IMR-90 (cell line): ENCODE data around the gene CDHR1. TPM values are rescaled to one million over a fixed set of nuclear protein-coding genes. Genes with fewer than 3 reads are reported as not detected.

Experiments
- ATAC-seq: fragments of 200-7000 bp; cut with Tn5 transposase; 2 replicates; pipeline ENCODE4 v1.9.1; 2020; ENCODE audit warnings: low read depth, mild to moderate bottlenecking, moderate library complexity
- BruUV-seq: library from RNA; stranded (reverse); fragments of 400-500 nt; replicated peaks from 2 replicates; lab custom pipeline; 2021; lab: Mats Ljungman, UMichigan
- CTCF ChIA-PET: fragments of 300-600 bp; formaldehyde crosslinking; extraction: SDS; loops from one replicate; lab custom pipeline; 2021; ENCODE audit warnings: antibody characterized with exemption; lab: Yijun Ruan, JAX
- POLR2A ChIA-PET: fragments of 300-600 bp; sonication (Branson Sonifier 250); formaldehyde crosslinking; loops from one replicate; lab custom pipeline; 2022; ENCODE audit warnings: antibody characterized with exemption; ENCODE audit not compliant: unreplicated experiment; lab: Charles Lee
- DNase-seq: peaks from one replicate; pipeline ENCODE4 v3.0.0; 2013
- H2AFZ ChIP-seq: replicated peaks from 2 replicates; pipeline ENCODE3; 2013; ENCODE audit warnings: low read length, mild to moderate bottlenecking; ENCODE audit not compliant: poor library complexity
- H2AK5ac ChIP-seq: 2 replicates; pipeline ENCODE4 v1.6.1; 2013; ENCODE audit warnings: low read depth, low read length, inconsistent platforms
- H2AK9ac ChIP-seq: replicated peaks from 2 replicates; pipeline ENCODE3; 2013; ENCODE audit warnings: mild to moderate bottlenecking, low read depth, low read length, moderate library complexity; ENCODE audit not compliant: poor library complexity
- H2BK120ac ChIP-seq: 2 replicates; pipeline ENCODE4 v1.6.1; 2013; ENCODE audit warnings: low read depth, low read length, inconsistent platforms
- H2BK15ac ChIP-seq: 3 replicates; pipeline ENCODE4 v1.6.1; 2013; ENCODE audit warnings: low read depth, low read length, inconsistent platforms
- H2BK20ac ChIP-seq: 2 replicates; pipeline ENCODE4 v1.6.1; 2013; ENCODE audit warnings: low read depth, mild to moderate bottlenecking, inconsistent platforms, low read length, moderate library complexity
- H2BK5ac ChIP-seq: 2 replicates; pipeline ENCODE4 v1.6.1; 2013; ENCODE audit warnings: mild to moderate bottlenecking, low read depth, low read length, inconsistent platforms; ENCODE audit not compliant: poor library complexity, severe bottlenecking
- H3K14ac ChIP-seq: replicated peaks from 2 replicates; pipeline ENCODE4 v1.6.1; 2013; ENCODE audit warnings: low read depth, low read length, inconsistent platforms
- H3K18ac ChIP-seq: 2 replicates; pipeline ENCODE4 v1.6.1; 2013; ENCODE audit warnings: low read depth, low read length, control low read depth
- H3K23ac ChIP-seq: 2 replicates; pipeline ENCODE4 v1.6.1; 2013; ENCODE audit warnings: low read depth, low read length, inconsistent platforms
- H3K27ac ChIP-seq: 2 replicates; pipeline ENCODE4 v1.5.1; 2013; ENCODE audit warnings: mild to moderate bottlenecking, control low read depth, low read length; ENCODE audit not compliant: insufficient read depth
- H3K27me3 ChIP-seq: 2 replicates; pipeline ENCODE4 v1.6.1; 2013; ENCODE audit warnings: low read length; ENCODE audit not compliant: control insufficient read depth, insufficient read depth
- H3K36me3 ChIP-seq: 2 replicates; pipeline ENCODE4 v1.6.1; 2013; ENCODE audit warnings: low read length, mixed read lengths; ENCODE audit not compliant: control insufficient read depth, insufficient read depth
- H3K4ac ChIP-seq: 2 replicates; pipeline ENCODE4 v1.6.1; 2013; ENCODE audit warnings: low read depth, low read length, inconsistent platforms
- H3K4me1 ChIP-seq: 2 replicates; pipeline ENCODE4 v1.6.1; 2013; ENCODE audit warnings: low read length, mixed read lengths; ENCODE audit not compliant: control insufficient read depth, insufficient read depth
- H3K4me2 ChIP-seq: 2 replicates; pipeline ENCODE4 v1.6.1; 2013; ENCODE audit warnings: low read depth, mild to moderate bottlenecking, control low read depth, low read length, moderate library complexity
- H3K4me3 ChIP-seq: 2 replicates; pipeline ENCODE4 v1.5.1; 2013; ENCODE audit warnings: low read depth, mild to moderate bottlenecking, control low read depth, low read length, moderate library complexity; ENCODE audit not compliant: insufficient read depth
- H3K56ac ChIP-seq: 2 replicates; pipeline ENCODE4 v1.6.1; 2013; ENCODE audit warnings: low read length, inconsistent platforms; ENCODE audit not compliant: insufficient read depth; ENCODE audit errors: extremely low read depth
- H3K79me1 ChIP-seq, 2 experiments: 2 replicates each; pipeline ENCODE4 v1.6.1; 2013; ENCODE audit warnings: low read length in 2 of 2, inconsistent platforms in 1 of 2, low read depth in 1 of 2
- H3K9ac ChIP-seq: 2 replicates; pipeline ENCODE4 v1.6.1; 2013; ENCODE audit warnings: low read depth, low read length, control low read depth
- H3K9me1 ChIP-seq: 2 replicates; pipeline ENCODE4 v1.6.1; 2013; ENCODE audit warnings: low read length, inconsistent platforms; ENCODE audit not compliant: insufficient read depth
- H3K9me3 ChIP-seq: 2 replicates; pipeline ENCODE4 v1.6.1; 2013; ENCODE audit warnings: low read length; ENCODE audit not compliant: control insufficient read depth, insufficient read depth
- H4K20me1 ChIP-seq: 2 replicates; pipeline ENCODE4 v1.6.1; 2013; ENCODE audit warnings: low read length, inconsistent platforms; ENCODE audit not compliant: insufficient read depth
- H4K5ac ChIP-seq: 2 replicates; pipeline ENCODE4 v1.6.1; 2013; ENCODE audit warnings: mild to moderate bottlenecking, low read depth, low read length, control low read depth
- H4K8ac ChIP-seq, 2 experiments: 2 replicates each; pipeline ENCODE4 v1.6.1; 2013; ENCODE audit warnings: low read depth in 2 of 2, low read length in 2 of 2, control low read depth in 1 of 2, inconsistent platforms in 1 of 2
- H4K91ac ChIP-seq: 2 replicates; pipeline ENCODE4 v1.6.1; 2013; ENCODE audit warnings: low read depth, low read length, inconsistent platforms; ENCODE audit not compliant: insufficient read depth
- BHLHE40 ChIP-seq: fragments of 150-350 bp; IDR thresholded peaks from 2 replicates; pipeline ENCODE4 v1.6.1; 2016; ENCODE audit warnings: mild to moderate bottlenecking, low read depth, low read length
- CEBPB ChIP-seq: IDR thresholded peaks from 2 replicates; pipeline ENCODE4 v1.6.1; 2012; ENCODE audit warnings: low read depth, low read length, improper control_type of control experiment
- CHD1 ChIP-seq: IDR thresholded peaks from 2 replicates; pipeline ENCODE4 v1.6.1; 2012; ENCODE audit warnings: low read depth, low read length, improper control_type of control experiment
- CTCF ChIP-seq: conservative IDR thresholded peaks from 2 replicates; pipeline ENCODE4 v1.5.1; 2012; ENCODE audit warnings: mild to moderate bottlenecking, low read depth, low read length, improper control_type of control experiment
- ELK1 ChIP-seq: fragments of 150-350 bp; IDR thresholded peaks from 2 replicates; pipeline ENCODE4 v1.6.1; 2016; ENCODE audit warnings: low read depth, mild to moderate bottlenecking, low read length, moderate library complexity, borderline replicate concordance
- FOS ChIP-seq: fragments of 150-350 bp; IDR thresholded peaks from 2 replicates; pipeline ENCODE4 v1.6.1; 2016; ENCODE audit warnings: low read depth, low read length
- MAFK ChIP-seq: IDR thresholded peaks from 2 replicates; pipeline ENCODE4 v1.6.1; 2012; ENCODE audit warnings: low read depth, low read length, improper control_type of control experiment
- MAZ ChIP-seq: IDR thresholded peaks from 2 replicates; pipeline ENCODE4 v1.6.1; 2012; ENCODE audit warnings: low read depth, mild to moderate bottlenecking, low read length, improper control_type of control experiment, moderate library complexity, borderline replicate concordance
- NFE2L2 ChIP-seq: fragments of 150-350 bp; IDR thresholded peaks from 2 replicates; pipeline ENCODE4 v1.6.1; 2016; ENCODE audit warnings: low read depth, mild to moderate bottlenecking, low read length
- POLR2A ChIP-seq: IDR thresholded peaks from 2 replicates; pipeline ENCODE4 v1.6.1; 2012; ENCODE audit warnings: mild to moderate bottlenecking, low read depth, low read length
- RCOR1 ChIP-seq: IDR thresholded peaks from 2 replicates; pipeline ENCODE4 v1.6.1; 2012; ENCODE audit warnings: mild to moderate bottlenecking, low read length, improper control_type of control experiment; ENCODE audit not compliant: insufficient replicate concordance
- SMC3 ChIP-seq: fragments of 150-350 bp; IDR thresholded peaks from 2 replicates; pipeline ENCODE4 v1.6.1; 2016; ENCODE audit warnings: low read depth, mild to moderate bottlenecking, antibody characterized with exemption, low read length, moderate library complexity
- USF2 ChIP-seq: fragments of 150-350 bp; IDR thresholded peaks from 2 replicates; pipeline ENCODE4 v1.6.1; 2017; ENCODE audit warnings: mild to moderate bottlenecking, antibody characterized with exemption, low read length, low read depth
- WGBS, 2 experiments: methylation state at CpG; one replicate each; pipeline versions ENCODE4 v1.1.5 to v1.1.7; 2013; ENCODE audit warnings: missing lambda C conversion rate in 2 of 2; ENCODE audit not compliant: insufficient read length in 1 of 2; ENCODE audit errors: extremely low coverage in 2 of 2; 5-methylcytosine and 5-hydroxymethylcytosine counted together
- dilution Hi-C: fragments of 300-500 bp; cut with HindIII; formaldehyde crosslinking; loops from one replicate; pipeline ENCODE4 v1.14.3; 2018; ENCODE audit warnings: low sequenced_read_pairs; ENCODE audit not compliant: unreplicated experiment
- in situ Hi-C: fragments of 300-500 bp; cut with MboI; formaldehyde crosslinking; loops from 3 replicates; pipeline ENCODE4 v1.14.3; 2019; ENCODE audit warnings: low sequenced_read_pairs, inconsistent platforms, mixed read lengths
- intact Hi-C: fragments of 100-400 bp; cut with micrococcal nuclease; formaldehyde crosslinking; loops from 2 replicates; pipeline ENCODE4 v1.10.0; 2022
- polyA plus RNA-seq, 3 experiments: library from polyadenylated mRNA; depleted of rRNA; stranded (reverse); fragments of >200 nt; gene quantifications; 2 replicates each; pipeline ENCODE4 v1.2.3, GENCODE V29; 2012; ENCODE audit warnings: low replicate concordance in 1 of 3
- total RNA-seq: library from RNA; depleted of rRNA; stranded (reverse); fragments of >200 nt; gene quantifications from 2 replicates; pipeline ENCODE4 v1.2.3, GENCODE V29; 2012

The CDHR1 gene
- total and polyA plus RNA-seq, 2 of the 4 experiments (the other 2 are of a cell fraction): not detected

- no peak for TF ChIP-seq POLR2A
- no peak for TF ChIP-seq SMC3
- TF ChIP-seq CEBPB: no peak
- TF ChIP-seq BHLHE40: no peak
- TF ChIP-seq FOS: no peak
- no peak for TF ChIP-seq ELK1
- TF ChIP-seq CHD1: no peak
- no peak for TF ChIP-seq NFE2L2
- TF ChIP-seq CTCF: no peak
- no peak for TF ChIP-seq RCOR1
- TF ChIP-seq USF2: no peak
- no peak for TF ChIP-seq MAFK
- no peak for TF ChIP-seq MAZ
- no peak overlapping the region for H2AK5ac ChIP-seq
- BruUV-seq: no TSS peak
These were observed 40.8 kb downstream of the CDHR1 start for GRCh38 chr10:84235096-84235495.

More at GRCh38 chr10:84235096-84235495, 40.8 kb downstream of the CDHR1 start:
- dilution Hi-C loops: no loop called here
- no peak overlapping the region for H3K4me2 ChIP-seq
- ATAC-seq (no peak), DNase-seq (no peak)
- H3K9ac ChIP-seq: no peak overlapping the region
- whole genome bisulfite sequencing, 2 experiments: no CpG with 5 or more reads among the region's 4 CpGs
- H3K27me3 ChIP-seq: peaks cover 11% of the 10 kb centered on the region; the same call in 1 of the 2 replicates
- H3K9me3 ChIP-seq: no peaks in the 10 kb centered on the region
- H3K23ac ChIP-seq: no peak overlapping the region
- no peak overlapping the region for H3K4ac ChIP-seq
- no peak overlapping the region for H2AFZ ChIP-seq
- no peaks in the 10 kb centered on the region for H3K36me3 ChIP-seq
- no peaks in the 10 kb centered on the region; the same call in 1 of the 2 replicates for H4K20me1 ChIP-seq
- no peak overlapping the region for H2BK15ac ChIP-seq
- POLR2A ChIA-PET: no interaction called here
- intact Hi-C loops: no loop called here
- H2BK5ac ChIP-seq: no peak overlapping the region
- no peak overlapping the region for H3K18ac ChIP-seq
- H3K4me3 ChIP-seq: no peak overlapping the region
- no peak overlapping the region for H2AK9ac ChIP-seq
- no peak overlapping the region for H2BK120ac ChIP-seq
- no peaks in the 10 kb centered on the region for H3K79me1 ChIP-seq
- CTCF ChIA-PET: no interaction called here
- no peak overlapping the region for H4K8ac ChIP-seq
- H3K27ac ChIP-seq: no peak overlapping the region
- in situ Hi-C loops: no loop called here
- H3K56ac ChIP-seq: no peak overlapping the region
- no peak overlapping the region for H2BK20ac ChIP-seq
- H3K9me1 ChIP-seq: no peaks in the 10 kb centered on the region
- H3K14ac ChIP-seq: no peak overlapping the region
- H4K91ac ChIP-seq: no peak overlapping the region
- no peak overlapping the region for H4K5ac ChIP-seq
- H3K4me1 ChIP-seq: no peaks in the 10 kb centered on the region
